HCT116 (cell line): ENCODE data around the gene BAIAP2. TPM values are rescaled to one million over a fixed set of nuclear protein-coding genes. Genes with fewer than 3 reads are reported as not detected.

ENCODE experiments used
- ATAC-seq: fragments of 200-7000 bp; cut with Tn5 transposase; 2 replicates; pipeline ENCODE4 v1.9.1; 2020; ENCODE audit warnings: mild to moderate bottlenecking, moderate library complexity
- BruUV-seq: library from RNA; stranded (reverse); fragments of 400-500 nt; replicated peaks from 2 replicates; lab custom pipeline; 2021; lab: Mats Ljungman, UMichigan
- CTCF ChIA-PET: fragments of 300-600 bp; sonication (Branson Sonifier 250); formaldehyde crosslinking; loops from one replicate; lab custom pipeline; 2021; ENCODE audit warnings: antibody characterized with exemption; lab: Charles Lee
- POLR2A ChIA-PET: fragments of 300-600, 350-600 bp; sonication (Branson Sonifier 250); formaldehyde crosslinking; loops from one replicate; lab custom pipeline; 2021; ENCODE audit warnings: antibody characterized with exemption; lab: Charles Lee
- RAD21 ChIA-PET, 2 experiments: fragments of 300-600 bp; sonication (Branson Sonifier 250); formaldehyde crosslinking; loops; one replicate each; lab custom pipeline; 2023; ENCODE audit warnings: low total read pairs in 2 of 2; ENCODE audit not compliant: uncharacterized antibody in 2 of 2, unreplicated experiment in 2 of 2, low non-redundant PET in 1 of 2; lab: Charles Lee
- DNase-seq: peaks from one replicate; pipeline ENCODE4 v3.0.0-alpha.2; 2010; ENCODE audit warnings: low read depth, low spot score
- H2AFZ ChIP-seq: fragments of 200-600 bp; shearing (Covaris generic), sonication (generic); 2 replicates; pipeline ENCODE4 v1.6.1; 2017; ENCODE audit warnings: low read depth, mixed run types, mixed read lengths, antibody characterized with exemption, low read length; ENCODE audit not compliant: poor library complexity, severe bottlenecking
- H3K27ac ChIP-seq: 2 replicates; pipeline ENCODE4 v1.5.1; 2012; ENCODE audit warnings: low read depth, low read length
- H3K27me3 ChIP-seq: fragments of 200-600 bp; sonication (generic); 2 replicates; pipeline ENCODE4 v1.6.1; 2016; ENCODE audit warnings: mixed run types, low read length, mixed read lengths; ENCODE audit not compliant: insufficient read depth
- H3K36me3 ChIP-seq, 2 experiments: fragments of 200-500 bp in 1 of 2; fragments of 200-600 bp in 1 of 2; sonication (Bioruptor generic) in 1 of 2; sonication (generic) in 1 of 2; 2 replicates each; pipeline versions ENCODE4 v1.5.1 to v1.6.1; 2014 to 2016; ENCODE audit warnings: low read length in 2 of 2, inconsistent platforms in 1 of 2, mixed read lengths in 1 of 2, mixed run types in 1 of 2; ENCODE audit not compliant: insufficient read depth in 2 of 2, control insufficient read depth in 1 of 2
- H3K4me1 ChIP-seq, 2 experiments: fragments of 200-600 bp in 1 of 2; sonication (generic) in 1 of 2; 2 replicates each; pipeline versions ENCODE4 v1.5.1 to v1.6.1; 2012 to 2017; ENCODE audit warnings: low read length in 2 of 2, inconsistent platforms in 1 of 2, mild to moderate bottlenecking in 1 of 2, mixed read lengths in 1 of 2, mixed run types in 1 of 2, moderate library complexity in 1 of 2; ENCODE audit not compliant: insufficient read depth in 2 of 2, control insufficient read depth in 1 of 2
- H3K4me2 ChIP-seq: fragments of 200-600 bp; sonication (generic); 2 replicates; pipeline ENCODE4 v1.6.1; 2017; ENCODE audit warnings: mixed run types, low read length, mixed read lengths
- H3K4me3 ChIP-seq, 2 experiments: fragments of 200-600 bp in 1 of 2; sonication (generic) in 1 of 2; replicated peaks in 1 of 2; 2 replicates each; pipeline ENCODE4 v1.5.1; 2011 to 2016; ENCODE audit warnings: low read length in 2 of 2, control low read depth in 1 of 2, low read depth in 1 of 2, mild to moderate bottlenecking in 1 of 2, mixed read lengths in 1 of 2, mixed run types in 1 of 2
- H3K79me2 ChIP-seq: fragments of 200-600 bp; sonication (generic); 2 replicates; pipeline ENCODE4 v1.6.1; 2017; ENCODE audit warnings: mild to moderate bottlenecking, mixed run types, low read length, moderate library complexity, mixed read lengths; ENCODE audit not compliant: insufficient read depth
- H3K9ac ChIP-seq: fragments of 200-600 bp; sonication (generic); 2 replicates; pipeline ENCODE4 v1.6.1; 2016; ENCODE audit warnings: low read length, mixed read lengths
- H3K9me2 ChIP-seq: fragments of 200-600 bp; sonication (generic), shearing (Covaris generic); 2 replicates; pipeline ENCODE4 v1.6.1; 2017; ENCODE audit warnings: mixed run types, mild to moderate bottlenecking, moderate library complexity; ENCODE audit not compliant: insufficient read depth
- H3K9me3 ChIP-seq, 2 experiments: fragments of 200-500 bp in 1 of 2; fragments of 200-600 bp in 1 of 2; sonication (Bioruptor generic) in 1 of 2; sonication (generic) in 1 of 2; 2 replicates each; pipeline ENCODE4 v1.6.1; 2014 to 2017; ENCODE audit warnings: low read length in 2 of 2, mixed read lengths in 2 of 2, inconsistent platforms in 1 of 2, low read depth in 1 of 2, mild to moderate bottlenecking in 1 of 2, mixed run types in 1 of 2, moderate library complexity in 1 of 2; ENCODE audit not compliant: control insufficient read depth in 1 of 2, insufficient read depth in 1 of 2
- H4K20me1 ChIP-seq: fragments of 200-600 bp; sonication (generic), shearing (Covaris generic); 2 replicates; pipeline ENCODE4 v1.6.1; 2017; ENCODE audit warnings: mixed run types, mild to moderate bottlenecking, moderate library complexity; ENCODE audit not compliant: insufficient read depth
- ATF3 ChIP-seq: IDR thresholded peaks from 2 replicates; pipeline ENCODE4 v1.6.1; 2012
- CBX3 ChIP-seq: IDR thresholded peaks from 2 replicates; pipeline ENCODE4 v1.6.1; 2012; ENCODE audit warnings: low read depth
- CEBPB ChIP-seq: IDR thresholded peaks from 2 replicates; pipeline ENCODE4 v1.6.1; 2012; ENCODE audit warnings: low read depth
- CTCF ChIP-seq, 3 experiments: fragments of 200-600 bp in 1 of 3; sonication (generic) in 1 of 3; IDR thresholded peaks in 2 of 3; conservative IDR thresholded peaks in 1 of 3; 2 replicates each; pipeline ENCODE4 v1.5.1; 2012 to 2017; ENCODE audit warnings: low read depth in 2 of 3, low read length in 2 of 3, antibody characterized with exemption in 1 of 3, borderline replicate concordance in 1 of 3, control low read depth in 1 of 3, mild to moderate bottlenecking in 1 of 3, mixed read lengths in 1 of 3, mixed run types in 1 of 3, moderate library complexity in 1 of 3; ENCODE audit not compliant: insufficient read depth in 1 of 3
- EGR1 ChIP-seq: IDR thresholded peaks from 2 replicates; pipeline ENCODE4 v1.6.1; 2012; ENCODE audit warnings: low read depth
- ELF1 ChIP-seq: IDR thresholded peaks from 2 replicates; pipeline ENCODE4 v1.6.1; 2012; ENCODE audit warnings: low read depth, borderline replicate concordance
- EZH2phosphoT487 ChIP-seq: fragments of 200-600 bp; IDR thresholded peaks from 2 replicates; pipeline ENCODE4 v1.6.1; 2018; ENCODE audit warnings: antibody characterized with exemption, borderline replicate concordance
- FOSL1 ChIP-seq: IDR thresholded peaks from 2 replicates; pipeline ENCODE4 v1.6.1; 2012; ENCODE audit warnings: low read depth
- JUND ChIP-seq: IDR thresholded peaks from 2 replicates; pipeline ENCODE4 v1.6.1; 2012
- POLR2A ChIP-seq: IDR thresholded peaks from 2 replicates; pipeline ENCODE4 v1.7.0; 2011; ENCODE audit warnings: borderline replicate concordance; ENCODE audit not compliant: insufficient read depth, insufficient read length; ENCODE audit errors: extremely low read depth
- RAD21 ChIP-seq: IDR thresholded peaks from 2 replicates; pipeline ENCODE4 v1.6.1; 2012; ENCODE audit warnings: low read depth, mild to moderate bottlenecking
- REST ChIP-seq: IDR thresholded peaks from 2 replicates; pipeline ENCODE4 v1.6.1; 2012; ENCODE audit warnings: low read depth
- SIN3A ChIP-seq: IDR thresholded peaks from 2 replicates; pipeline ENCODE4 v1.6.1; 2012; ENCODE audit warnings: low read depth
- SP1 ChIP-seq: IDR thresholded peaks from 2 replicates; pipeline ENCODE4 v1.6.1; 2012; ENCODE audit warnings: low read depth
- SRF ChIP-seq: IDR thresholded peaks from 2 replicates; pipeline ENCODE4 v1.6.1; 2012; ENCODE audit warnings: low read depth
- ZBTB33 ChIP-seq: IDR thresholded peaks from 2 replicates; pipeline ENCODE4 v1.6.1; 2011; ENCODE audit warnings: mild to moderate bottlenecking, low read length, moderate library complexity; ENCODE audit not compliant: insufficient replicate concordance; ENCODE audit errors: extremely low read depth
- ZFX ChIP-seq: fragments of 450-650 bp; IDR thresholded peaks from 2 replicates; pipeline ENCODE4 v1.6.1; 2017
- ZNF274 ChIP-seq: fragments of 200-500 bp; sonication (Bioruptor generic); IDR thresholded peaks from 2 replicates; pipeline ENCODE4 v1.6.1; 2014; ENCODE audit warnings: mild to moderate bottlenecking, low read depth, low read length, inconsistent platforms
- intact Hi-C: fragments of 100-400 bp; cut with micrococcal nuclease; formaldehyde crosslinking; loops from 2 replicates; pipeline ENCODE4 v1.10.0; 2022
- total RNA-seq: library from RNA; stranded (reverse); gene quantifications from one replicate; pipeline ENCODE4 v1.2.1, GENCODE V29; 2021; ENCODE audit not compliant: unreplicated experiment

BAIAP2 gene
- total RNA-seq, 1 experiment from 2014 or later: 105 TPM

- H3K9me3 ChIP-seq: no peaks in the 10 kb centered on the region
- peaks cover 86% of the 10 kb centered on the region for H3K79me2 ChIP-seq
- H3K4me1 ChIP-seq: peaks cover 8 to 33% of the 10 kb centered on the region in 2 experiments
- no peak for TF ChIP-seq POLR2A
- no peak for TF ChIP-seq CEBPB
- no peak for TF ChIP-seq ELF1
- TF ChIP-seq CTCF (IDR thresholded peaks at IDR 0.05 in 2 of 3, conservative IDR thresholded peaks at IDR 0.05 in 1 of 3; ENCODE audit: borderline replicate concordance in 1 of 3, insufficient read depth in 1 of 3, low read depth in 2 of 3, low read length in 2 of 3): no peak
- no peak for TF ChIP-seq RAD21
- no peak for TF ChIP-seq SRF
- TF ChIP-seq ZNF274: no peak
- no peak for TF ChIP-seq JUND
- TF ChIP-seq FOSL1: no peak
- no peak for TF ChIP-seq ATF3
- TF ChIP-seq SIN3A: no peak
- TF ChIP-seq ZBTB33: no peak
- no peak for TF ChIP-seq REST
- TF ChIP-seq SP1: no peak
- no peak for TF ChIP-seq EZH2phosphoT487
- TF ChIP-seq ZFX: no peak
- no peak for TF ChIP-seq EGR1
- TF ChIP-seq CBX3: no peak
- 0 out of 2 replicates have a peak overlapping the region, but pooled peaks have one; percentile 2 for H3K9ac ChIP-seq
- intact Hi-C loops: no loop called here
- CTCF ChIA-PET: no interaction called here
- no peak overlapping the region for H3K4me2 ChIP-seq
- POLR2A ChIA-PET: no interaction called here
- no peaks in the 10 kb centered on the region for H4K20me1 ChIP-seq
- no TSS peak for BruUV-seq
- no peaks in the 10 kb centered on the region for H3K27me3 ChIP-seq
- no peak overlapping the region for H2AFZ ChIP-seq
- RAD21 ChIA-PET: no interaction called here
- H3K27ac ChIP-seq: peak overlapping the region; percentile 30; the same call in 1 of the 2 replicates
- ATAC-seq (0 out of 2 replicates have a peak, but pooled peaks have one; percentile 7), DNase-seq (no peak)
- no peak overlapping the region for H3K4me3 ChIP-seq
- peaks cover 3 to 37% of the 10 kb centered on the region in 2 experiments; a peak in 3 of 4 replicates for H3K36me3 ChIP-seq
- no peaks in the 10 kb centered on the region for H3K9me2 ChIP-seq
Observed at GRCh38 chr17:81064678-81065475, 29.9 kb downstream of the BAIAP2 start.
